Spleen (tissue), 3 donors: ENCODE measurements around the gene FAM120AOS.
"Not testable (repeated sequence)": the region's sequence is repeated elsewhere in the genome, so short reads cannot be mapped to it uniquely, and the experiment has no call there.

Experiments
- POLR2A ChIP-seq, 3 donors: fragments of 450-650 bp; IDR thresholded peaks; one replicate each; pipeline ENCODE4 v1.5.1; 2017; ENCODE audit warnings: antibody characterized with exemption in 3 of 3, mild to moderate bottlenecking in 1 of 3
- POLR2AphosphoS5 ChIP-seq, 3 donors: sonication (generic); formaldehyde crosslinking; IDR thresholded peaks; one replicate each; pipeline ENCODE4 v1.5.1; 2017; ENCODE audit warnings: antibody characterized with exemption in 3 of 3

- not testable (repeated sequence) for TF ChIP-seq POLR2A, POLR2AphosphoS5 (IDR thresholded peaks at IDR 0.05)
Observed at GRCh38 chr9:93439301-93439700, 14.1 kb downstream of the FAM120AOS start.
